CD14-positive monocyte (primary cell): ENCODE results near the gene OCLN. TPM values are rescaled to one million over a fixed set of nuclear protein-coding genes. Genes with fewer than 3 reads are reported as not detected.
"Not testable (repeated sequence)": the region's sequence is repeated elsewhere in the genome, so short reads cannot be mapped to it uniquely, and the experiment has no call there.

ENCODE experiments used
- DNase-seq, 3 donors: peaks; one replicate each; pipeline ENCODE4 v3.0.0-alpha.2; 2011 to 2022
- H2AFZ ChIP-seq: 2 replicates; pipeline ENCODE4 v1.6.0; 2012; ENCODE audit warnings: mild to moderate bottlenecking, low read depth, low read length, inconsistent platforms; ENCODE audit not compliant: insufficient read depth, poor library complexity, severe bottlenecking
- H3K27ac ChIP-seq, 2 donors: 1 replicate in 1 of 2; 2 replicates in 1 of 2; pipeline ENCODE4 v1.5.1; 2012 to 2013; ENCODE audit warnings: low read length in 2 of 2, control low read depth in 1 of 2, inconsistent platforms in 1 of 2, low read depth in 1 of 2, mild to moderate bottlenecking in 1 of 2
- H3K27me3 ChIP-seq, 2 donors: one replicate each; pipeline versions ENCODE4 v1.6.0 to v1.6.1; 2011 to 2013; ENCODE audit warnings: low read length in 2 of 2; ENCODE audit not compliant: control insufficient read depth in 2 of 2, insufficient read depth in 2 of 2
- H3K36me3 ChIP-seq, 2 donors: replicated peaks in 1 of 2; 1 replicate in 1 of 2; 2 replicates in 1 of 2; pipeline versions ENCODE4 v1.5.1 to v1.6.1; 2012 to 2013; ENCODE audit warnings: low read length in 2 of 2, control low read depth in 1 of 2, inconsistent platforms in 1 of 2, mild to moderate bottlenecking in 1 of 2; ENCODE audit not compliant: insufficient read depth in 2 of 2, control insufficient read depth in 1 of 2
- H3K4me1 ChIP-seq, 2 donors: 1 replicate in 1 of 2; 2 replicates in 1 of 2; pipeline versions ENCODE4 v1.5.1 to v1.6.1; 2012 to 2013; ENCODE audit warnings: low read length in 2 of 2, control low read depth in 1 of 2, inconsistent platforms in 1 of 2, mild to moderate bottlenecking in 1 of 2, moderate library complexity in 1 of 2; ENCODE audit not compliant: insufficient read depth in 2 of 2, control insufficient read depth in 1 of 2
- H3K4me2 ChIP-seq: replicated peaks from 2 replicates; pipeline ENCODE3; 2012; ENCODE audit warnings: low read length, moderate library complexity, mild to moderate bottlenecking; ENCODE audit not compliant: poor library complexity, severe bottlenecking; ENCODE audit errors: extremely low read depth
- H3K4me3 ChIP-seq, 3 experiments: fragments of 200-600 bp in 1 of 3; sonication (generic) in 1 of 3; replicated peaks in 1 of 3; 1 replicate in 2 of 3; 2 replicates in 1 of 3; pipeline ENCODE4 v1.5.1; 2011 to 2013; ENCODE audit warnings: low read length in 3 of 3, mild to moderate bottlenecking in 3 of 3, control low read depth in 2 of 3, low read depth in 2 of 3, inconsistent platforms in 1 of 3, moderate library complexity in 1 of 3
- H3K79me2 ChIP-seq: 2 replicates; pipeline ENCODE4 v1.6.0; 2012; ENCODE audit warnings: mild to moderate bottlenecking, control low read depth, inconsistent platforms, low read length, moderate library complexity; ENCODE audit not compliant: insufficient read depth
- H3K9ac ChIP-seq: 2 replicates; pipeline ENCODE4 v1.6.0; 2017; ENCODE audit warnings: low read length, mild to moderate bottlenecking; ENCODE audit not compliant: insufficient read depth, poor library complexity, severe bottlenecking
- H3K9me3 ChIP-seq, 2 donors: replicated peaks in 1 of 2; 1 replicate in 1 of 2; 2 replicates in 1 of 2; pipeline versions ENCODE4 v1.5.1 to v1.6.1; 2012 to 2013; ENCODE audit warnings: low read length in 2 of 2, control low read depth in 1 of 2; ENCODE audit not compliant: control insufficient read depth in 1 of 2, insufficient read depth in 1 of 2
- H4K20me1 ChIP-seq: 2 replicates; pipeline ENCODE4 v1.6.0; 2012; ENCODE audit warnings: mild to moderate bottlenecking, low read length, control low read depth, moderate library complexity; ENCODE audit not compliant: insufficient read depth
- H3K27ac Mint-ChIP-seq, 7 donors: one replicate each; pipeline ENCODE4 v1.8.0; 2020; ENCODE audit warnings: mild to moderate bottlenecking in 7 of 7, mixed read lengths in 7 of 7, moderate library complexity in 6 of 7, inconsistent platforms in 2 of 7
- H3K27me3 Mint-ChIP-seq, 3 donors: one replicate each; pipeline ENCODE4 v1.8.0; 2021 to 2022; ENCODE audit warnings: low read depth in 3 of 3, mild to moderate bottlenecking in 3 of 3, mixed read lengths in 3 of 3, moderate library complexity in 3 of 3, inconsistent platforms in 1 of 3
- H3K36me3 Mint-ChIP-seq, 2 donors: one replicate each; pipeline ENCODE4 v1.8.0; 2020; ENCODE audit warnings: mixed read lengths in 2 of 2, inconsistent platforms in 1 of 2, mild to moderate bottlenecking in 1 of 2
- H3K4me1 Mint-ChIP-seq: one replicate; pipeline ENCODE4 v1.8.0; 2020; ENCODE audit warnings: mild to moderate bottlenecking, mixed read lengths
- H3K4me3 Mint-ChIP-seq, 2 donors: one replicate each; pipeline ENCODE4 v1.8.0; 2020; ENCODE audit warnings: mild to moderate bottlenecking in 2 of 2, mixed read lengths in 2 of 2, moderate library complexity in 1 of 2
- H3K9me3 Mint-ChIP-seq, 7 donors: one replicate each; pipeline ENCODE4 v1.8.0; 2020 to 2022; ENCODE audit warnings: mixed read lengths in 7 of 7, mild to moderate bottlenecking in 6 of 7, moderate library complexity in 6 of 7, inconsistent platforms in 2 of 7
- CTCF ChIP-seq: fragments of 200-600 bp; IDR thresholded peaks from one replicate; pipeline ENCODE4 v1.8.0; 2022; ENCODE audit warnings: antibody characterized with exemption, mild to moderate bottlenecking
- WGBS: methylation state at CpG from one replicate; pipeline ENCODE4 v1.1.5; 2013; ENCODE audit warnings: missing lambda C conversion rate; ENCODE audit not compliant: insufficient coverage; 5-methylcytosine and 5-hydroxymethylcytosine counted together
- intact Hi-C, 2 donors: fragments of 100-400 bp; cut with micrococcal nuclease; formaldehyde crosslinking; loops; one replicate each; pipeline versions ENCODE4 v1.15.0 to v1.15.1; 2023
- polyA plus RNA-seq, 3 donors: library from polyadenylated mRNA; depleted of rRNA in 1 of 3; unstranded in 2 of 3; stranded (reverse) in 1 of 3; fragments of 300-500 nt in 2 of 3; fragments of >200 nt in 1 of 3; fragmentation: Illumina TruSeq in 2 of 3; gene quantifications; 1 replicate in 2 of 3; 2 replicates in 1 of 3; pipeline ENCODE4 v1.2.3, GENCODE V29; 2012 to 2021

Gene OCLN
- polyA plus RNA-seq, 3 donors: 0.03 to 0.15 TPM; not detected in 1

- H3K4me3 ChIP-seq, H3K9me3 Mint-ChIP-seq, H2AFZ ChIP-seq, H3K9me3 ChIP-seq, DNase-seq, intact Hi-C loops, H3K36me3 Mint-ChIP-seq, H3K4me3 Mint-ChIP-seq, H3K4me1 Mint-ChIP-seq, H4K20me1 ChIP-seq, H3K27me3 ChIP-seq, H3K27me3 Mint-ChIP-seq, H3K27ac ChIP-seq, H3K4me2 ChIP-seq, H3K36me3 ChIP-seq, H3K9ac ChIP-seq, H3K4me1 ChIP-seq, H3K79me2 ChIP-seq, H3K27ac Mint-ChIP-seq: not testable (repeated sequence)
- WGBS: 98% methylated on average over 9 of the region's 16 CpGs
These were observed 20.0 kb upstream of the OCLN start for GRCh38 chr5:69472535-69473143.

GRCh38 chr5:69477170-69477569 is 15.4 kb upstream of the OCLN start:
- Histone ChIP-seq H3K36me3 (no peaks in the 10 kb centered on the region), H4K20me1 (no peaks in the 10 kb centered on the region), H3K4me1 (no peaks in the 10 kb centered on the region), H2AFZ (no peak overlapping the region), H3K4me3 (no peak overlapping the region), H3K4me2 (no peak overlapping the region), H3K9me3 (no peaks in the 10 kb centered on the region), H3K79me2 (no peaks in the 10 kb centered on the region), H3K27ac (no peak overlapping the region), H3K27me3 (no peaks in the 10 kb centered on the region), H3K9ac (no peak overlapping the region)
- Mint-ChIP-seq H3K36me3 (no peaks in the 10 kb centered on the region), H3K9me3 (no peaks in the 10 kb centered on the region), H3K4me1 (no peaks in the 10 kb centered on the region), H3K27me3 (no peaks in the 10 kb centered on the region), H3K4me3 (no peak overlapping the region), H3K27ac (no peak overlapping the region)
- no peak for DNase-seq
- no CpG with 5 or more reads among the region's 1 CpG for WGBS
- no peak for TF ChIP-seq CTCF
- intact Hi-C loops: no loop called here

- 100% methylated on average over 2 of the region's 7 CpGs for WGBS
- H4K20me1 ChIP-seq, intact Hi-C loops, H3K4me2 ChIP-seq, DNase-seq, H3K4me1 Mint-ChIP-seq, H3K9me3 Mint-ChIP-seq, H3K9me3 ChIP-seq, H3K79me2 ChIP-seq, H3K27me3 Mint-ChIP-seq, H3K36me3 Mint-ChIP-seq, H3K27ac Mint-ChIP-seq, H3K4me1 ChIP-seq, H3K4me3 Mint-ChIP-seq, H3K36me3 ChIP-seq, H3K9ac ChIP-seq, H3K4me3 ChIP-seq, H3K27ac ChIP-seq, H2AFZ ChIP-seq, H3K27me3 ChIP-seq: not testable (repeated sequence)
These were observed 14.3 kb upstream of the OCLN start for GRCh38 chr5:69478296-69478695.
